ENCODE results near the gene USP5.
A peak's percentile ranks its signal among the peaks of the same experiment; 100 is the strongest.
"Not testable (repeated sequence)": the region's sequence is repeated elsewhere in the genome, so short reads cannot be mapped to it uniquely, and the experiment has no call there.

Gene USP5

DNA sequence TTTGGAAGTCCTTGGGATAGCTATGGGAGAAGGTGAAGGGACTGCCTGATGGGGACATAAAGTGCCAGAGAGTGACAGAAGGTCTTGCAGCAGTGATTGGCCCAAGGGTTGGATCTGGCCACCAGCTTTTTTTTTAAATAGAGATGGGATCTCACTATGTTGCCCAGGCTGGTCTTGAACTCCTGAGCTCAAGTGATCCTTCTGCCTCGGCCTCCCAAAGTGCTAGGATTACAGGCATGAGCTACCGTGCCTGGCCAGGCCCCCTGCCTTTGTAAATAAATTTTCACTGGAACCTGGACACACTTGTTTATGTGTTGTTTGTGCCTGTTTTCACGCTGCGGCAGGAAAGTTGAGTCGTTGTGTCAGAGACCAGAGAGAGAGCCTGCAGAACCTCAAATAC, 13.4 kb downstream of the USP5 start:
- DNase-seq (ENCODE audit: low read depth): not testable (repeated sequence)

DNA sequence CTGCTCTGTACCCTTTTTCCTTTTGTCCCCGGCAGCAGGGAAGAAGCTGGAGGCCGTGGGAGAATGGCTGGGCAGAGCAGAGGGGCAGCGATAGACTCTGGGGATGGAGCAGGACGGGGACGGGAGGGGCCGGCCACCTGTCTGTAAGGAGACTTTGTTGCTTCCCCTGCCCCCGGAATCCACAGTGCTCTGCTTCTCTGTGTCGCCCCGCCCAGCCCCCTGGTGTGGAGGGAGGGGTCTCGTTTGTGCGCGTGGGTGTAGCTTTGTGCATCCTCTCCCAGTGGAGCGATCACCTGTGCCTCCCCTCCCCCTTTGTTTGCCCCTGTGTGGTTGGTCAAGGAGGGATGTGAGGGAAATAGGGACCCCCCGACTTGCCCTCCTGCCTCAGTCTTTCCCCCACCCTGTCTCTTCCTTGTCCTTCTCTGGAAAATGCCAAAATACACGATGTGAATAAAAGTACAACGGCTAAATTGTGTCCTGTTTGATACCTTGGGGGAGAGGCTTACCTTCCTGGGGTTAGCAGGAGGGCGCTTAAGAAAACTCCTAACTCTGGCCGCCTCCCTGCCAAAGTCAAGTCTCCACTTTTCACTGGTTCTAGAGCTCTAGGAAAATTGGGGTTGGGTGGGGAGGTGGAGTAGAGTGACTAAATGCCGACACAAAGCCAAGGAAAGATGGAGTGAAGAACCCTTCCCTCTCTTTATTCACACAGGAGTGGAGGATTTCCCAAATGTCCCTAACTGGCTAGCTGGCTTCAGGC, 14.4 kb downstream of the USP5 start:
- DNase-seq (ENCODE audit: low read depth): no peak

DNA sequence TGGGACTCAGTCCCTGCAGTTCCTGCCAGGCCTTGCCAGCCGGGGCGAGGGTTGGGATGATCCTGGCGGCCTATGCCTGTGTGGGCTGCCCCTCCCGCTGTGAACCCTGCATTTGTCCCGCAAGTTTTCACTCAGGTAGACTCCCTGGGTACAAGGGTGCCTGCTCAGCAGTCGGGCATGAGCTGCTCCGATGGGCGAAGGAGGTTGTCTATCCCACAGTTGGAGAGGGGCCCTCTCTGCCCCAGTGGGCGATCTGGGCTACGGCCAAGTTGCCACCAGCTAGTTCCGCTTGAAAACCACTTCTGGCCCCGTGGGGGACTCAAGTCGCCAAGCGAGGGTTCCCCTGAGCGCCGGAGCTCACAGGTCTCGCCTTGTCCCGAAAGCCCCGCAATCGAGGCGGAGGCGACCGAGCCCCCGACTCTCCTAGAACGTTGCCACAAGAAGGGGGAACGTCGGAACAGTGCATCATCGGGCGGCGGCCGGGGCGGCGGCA, 15.0 kb downstream of the USP5 start:
- no peak for DNase-seq (ENCODE audit: low read depth)

DNA sequence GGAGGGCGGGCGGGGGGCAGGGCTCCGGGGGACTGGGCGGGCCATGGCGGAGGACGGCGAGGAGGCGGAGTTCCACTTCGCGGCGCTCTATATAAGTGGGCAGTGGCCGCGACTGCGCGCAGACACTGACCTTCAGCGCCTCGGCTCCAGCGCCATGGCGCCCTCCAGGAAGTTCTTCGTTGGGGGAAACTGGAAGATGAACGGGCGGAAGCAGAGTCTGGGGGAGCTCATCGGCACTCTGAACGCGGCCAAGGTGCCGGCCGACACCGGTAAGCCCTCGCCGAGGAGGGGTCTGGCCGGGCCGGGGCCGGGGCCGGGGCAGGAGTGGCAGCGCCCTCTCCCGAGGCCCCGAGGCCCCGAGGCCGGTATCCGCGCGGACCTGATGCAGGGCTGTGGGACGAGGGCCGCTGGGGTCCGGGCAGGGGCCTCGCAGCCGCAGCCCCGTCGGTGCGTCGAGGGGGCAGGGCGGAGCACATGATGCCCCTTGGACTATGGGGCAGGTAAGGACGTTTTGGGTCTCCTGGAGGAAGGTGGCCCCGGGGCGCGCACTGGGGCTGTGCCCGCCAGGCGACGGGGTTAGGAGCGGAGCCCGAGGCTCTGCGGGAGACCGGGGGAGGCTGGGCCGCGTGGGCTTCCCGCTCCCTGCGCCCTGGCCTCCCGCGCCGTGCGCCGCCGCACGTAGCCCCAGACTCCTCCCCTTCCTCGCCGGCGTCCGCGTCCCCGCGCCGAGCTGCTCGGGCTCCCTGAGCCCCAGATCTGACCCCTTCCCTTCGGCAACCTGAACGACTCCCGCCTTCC, 15.7 kb downstream of the USP5 start, which contains the start of gene TPI1:
TPI1 (plus strand) TSS at position 119 of the 798 bp plus-strand sequence; CDS start at position 155, 36 bp downstream.
- peak; percentile 88 for DNase-seq (ENCODE audit: low read depth)

DNA sequence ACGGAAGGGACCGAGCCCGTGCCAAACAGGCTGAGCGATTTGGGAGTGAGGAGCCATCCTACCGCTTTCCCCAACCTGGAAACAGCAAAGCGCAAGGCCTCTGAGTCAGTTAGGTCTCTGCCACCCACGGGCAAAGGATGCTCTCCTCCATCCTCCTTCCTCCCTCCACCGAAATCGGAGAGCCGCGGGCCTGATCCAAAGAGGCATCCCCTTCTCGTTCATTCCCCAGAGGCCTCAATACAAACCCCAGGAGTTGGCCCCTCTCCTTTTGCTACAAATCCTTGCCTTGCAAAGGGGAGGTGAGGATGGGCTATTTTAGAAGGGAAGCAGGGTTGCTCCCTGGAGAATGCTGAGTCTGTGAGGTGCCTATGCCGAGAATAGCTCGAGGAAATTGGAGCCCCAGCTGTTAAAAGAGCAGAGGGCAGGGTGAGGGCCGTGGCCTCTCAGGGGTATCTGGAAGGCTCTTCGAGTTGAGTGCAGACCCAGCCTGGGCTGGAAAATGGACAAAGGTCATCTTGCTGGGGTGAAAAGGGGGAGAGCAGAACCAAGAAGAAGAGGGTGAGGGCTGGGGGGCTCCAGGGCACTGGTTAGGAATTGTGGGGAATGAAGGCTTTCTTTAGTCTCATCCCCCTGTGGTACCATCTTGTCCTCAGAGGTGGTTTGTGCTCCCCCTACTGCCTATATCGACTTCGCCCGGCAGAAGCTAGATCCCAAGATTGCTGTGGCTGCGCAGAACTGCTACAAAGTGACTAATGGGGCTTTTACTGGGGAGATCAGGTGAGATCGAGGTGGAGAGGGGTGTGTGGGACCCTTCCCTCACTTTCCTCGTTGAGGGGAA, 16.5 kb downstream of the USP5 start:
- DNase-seq (ENCODE audit: low read depth): peak; percentile 56

DNA sequence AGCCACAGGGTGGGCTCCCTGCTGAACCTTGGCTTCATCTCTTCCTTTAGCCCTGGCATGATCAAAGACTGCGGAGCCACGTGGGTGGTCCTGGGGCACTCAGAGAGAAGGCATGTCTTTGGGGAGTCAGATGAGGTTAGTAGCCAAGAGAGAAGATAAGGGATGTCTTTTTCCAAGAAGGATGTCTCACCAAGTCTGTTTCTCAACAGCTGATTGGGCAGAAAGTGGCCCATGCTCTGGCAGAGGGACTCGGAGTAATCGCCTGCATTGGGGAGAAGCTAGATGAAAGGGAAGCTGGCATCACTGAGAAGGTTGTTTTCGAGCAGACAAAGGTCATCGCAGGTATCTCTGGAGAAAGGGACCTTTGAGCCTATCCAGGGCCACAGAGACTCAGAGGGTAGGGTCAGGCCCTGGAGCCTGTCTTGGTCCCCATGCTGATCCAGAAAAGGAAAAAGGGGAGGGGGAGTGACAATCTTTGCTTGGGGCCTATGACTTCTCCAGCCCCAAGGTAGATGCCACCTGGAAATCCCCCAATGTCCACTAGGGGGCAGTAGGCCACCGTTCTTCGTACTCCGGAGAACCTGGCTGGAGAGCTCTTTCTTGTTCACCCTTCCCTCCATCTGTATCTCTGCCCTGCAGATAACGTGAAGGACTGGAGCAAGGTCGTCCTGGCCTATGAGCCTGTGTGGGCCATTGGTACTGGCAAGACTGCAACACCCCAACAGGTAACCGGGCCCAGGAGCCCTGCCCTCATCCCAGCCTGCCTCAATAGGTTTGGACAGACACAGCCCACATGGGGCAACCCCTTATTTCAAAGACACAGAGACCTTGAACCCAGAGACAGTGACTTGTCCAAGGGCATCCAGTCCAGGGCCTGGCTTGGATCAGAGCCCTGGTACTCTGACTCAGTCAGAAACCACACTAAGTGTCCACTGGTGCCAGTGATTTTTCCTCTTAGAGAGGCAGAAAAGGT, 17.4 kb downstream of the USP5 start:
- DNase-seq (ENCODE audit: low read depth): peak; percentile 84

DNA sequence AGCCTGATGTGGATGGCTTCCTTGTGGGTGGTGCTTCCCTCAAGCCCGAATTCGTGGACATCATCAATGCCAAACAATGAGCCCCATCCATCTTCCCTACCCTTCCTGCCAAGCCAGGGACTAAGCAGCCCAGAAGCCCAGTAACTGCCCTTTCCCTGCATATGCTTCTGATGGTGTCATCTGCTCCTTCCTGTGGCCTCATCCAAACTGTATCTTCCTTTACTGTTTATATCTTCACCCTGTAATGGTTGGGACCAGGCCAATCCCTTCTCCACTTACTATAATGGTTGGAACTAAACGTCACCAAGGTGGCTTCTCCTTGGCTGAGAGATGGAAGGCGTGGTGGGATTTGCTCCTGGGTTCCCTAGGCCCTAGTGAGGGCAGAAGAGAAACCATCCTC, 18.4 kb downstream of the USP5 start:
- DNase-seq (ENCODE audit: low read depth): peak; percentile 27

DNA sequence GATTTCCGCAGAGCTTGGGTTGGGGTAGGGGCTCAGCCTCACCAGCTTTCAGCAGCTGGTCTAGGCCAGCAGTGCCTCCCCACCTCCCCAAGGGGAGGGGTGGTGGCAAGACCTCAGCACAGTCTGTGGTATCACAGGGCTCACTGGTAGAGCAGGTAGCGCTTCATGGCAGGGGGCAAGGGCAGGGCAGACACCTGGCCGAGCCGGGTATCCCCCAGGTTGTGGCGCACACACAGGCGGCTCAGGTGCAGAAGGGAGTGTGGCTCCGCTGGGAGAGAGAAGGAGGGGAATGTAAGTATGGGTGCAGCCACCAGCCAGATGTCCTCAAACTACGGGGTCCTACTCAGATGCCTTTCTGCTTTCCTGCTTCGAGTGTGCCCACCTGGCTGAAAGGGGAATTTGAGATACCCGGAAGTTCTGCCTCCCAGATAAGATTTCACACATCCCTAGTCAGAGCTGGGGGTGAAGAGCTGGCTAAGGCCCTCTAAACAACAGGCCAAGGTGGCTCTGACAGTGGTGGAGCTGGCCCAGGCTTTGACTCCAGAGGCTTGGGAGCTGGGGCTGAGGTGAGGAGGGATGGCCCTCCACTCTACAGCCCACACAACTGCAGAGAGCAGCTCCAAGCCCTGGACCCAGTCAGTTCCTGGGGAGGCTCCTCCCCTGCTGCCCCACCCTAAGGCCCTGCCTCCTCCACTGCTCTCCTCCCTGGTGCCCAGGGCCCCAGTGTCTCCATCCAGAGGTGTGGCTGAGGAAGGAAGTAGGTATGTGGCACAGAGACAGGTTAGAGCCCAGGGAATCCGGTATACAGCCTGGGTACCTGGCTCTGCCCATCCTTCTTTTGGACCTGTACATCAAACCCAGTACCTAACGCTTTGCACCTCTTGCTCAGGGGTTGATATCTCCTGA, 19.4 kb downstream of the USP5 start:
- peak; percentile 69 for DNase-seq (ENCODE audit: low read depth)

DNA sequence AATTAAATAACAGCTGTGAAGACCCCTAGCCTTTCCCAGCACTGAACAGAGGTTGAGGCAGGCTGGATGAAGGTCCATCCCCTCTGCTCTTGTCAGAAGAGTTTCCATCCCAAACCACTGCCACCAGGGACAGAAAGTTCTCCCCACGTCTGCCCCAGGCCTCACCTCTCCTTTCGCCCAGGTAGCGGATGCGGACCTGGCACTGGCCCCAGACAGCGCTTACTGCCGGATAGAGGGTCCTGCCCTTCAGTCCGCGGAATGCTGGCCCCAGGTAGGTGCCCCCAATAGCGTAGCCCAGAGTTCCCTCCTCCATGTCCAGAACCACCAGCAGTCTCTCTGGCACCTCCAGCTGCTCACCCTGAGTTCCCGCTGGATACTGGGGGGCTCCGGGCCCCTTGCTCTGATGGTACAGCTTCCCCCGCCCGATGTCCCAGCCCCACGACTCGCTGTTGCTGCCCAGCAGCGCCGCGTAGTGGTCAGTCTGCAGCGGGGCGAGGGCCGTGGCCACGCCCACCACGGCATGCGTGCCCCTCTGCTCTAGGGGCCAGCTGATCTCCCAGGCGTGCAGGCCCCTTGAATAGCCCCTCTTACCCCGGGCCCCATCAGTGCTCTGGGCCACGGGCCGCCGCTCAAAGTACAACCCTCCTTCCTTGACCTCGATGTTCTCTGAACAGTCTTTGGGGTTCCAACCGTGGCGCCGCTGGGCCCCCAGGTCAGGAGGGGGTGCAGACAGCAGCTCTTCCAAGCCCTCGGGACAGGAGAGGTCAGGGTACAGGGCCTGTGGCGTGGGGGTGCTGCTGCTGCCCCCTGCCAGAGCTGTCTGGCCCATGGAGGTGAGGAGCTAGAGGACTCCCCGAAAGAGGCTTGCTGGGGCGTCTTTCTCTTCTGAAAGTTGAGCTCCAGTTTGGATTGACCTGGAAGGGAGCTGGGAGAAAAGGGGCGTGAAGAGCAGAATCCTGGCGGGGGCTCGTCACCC, 20.4 kb downstream of the USP5 start:
- DNase-seq (ENCODE audit: low read depth): peak; percentile 86

DNA sequence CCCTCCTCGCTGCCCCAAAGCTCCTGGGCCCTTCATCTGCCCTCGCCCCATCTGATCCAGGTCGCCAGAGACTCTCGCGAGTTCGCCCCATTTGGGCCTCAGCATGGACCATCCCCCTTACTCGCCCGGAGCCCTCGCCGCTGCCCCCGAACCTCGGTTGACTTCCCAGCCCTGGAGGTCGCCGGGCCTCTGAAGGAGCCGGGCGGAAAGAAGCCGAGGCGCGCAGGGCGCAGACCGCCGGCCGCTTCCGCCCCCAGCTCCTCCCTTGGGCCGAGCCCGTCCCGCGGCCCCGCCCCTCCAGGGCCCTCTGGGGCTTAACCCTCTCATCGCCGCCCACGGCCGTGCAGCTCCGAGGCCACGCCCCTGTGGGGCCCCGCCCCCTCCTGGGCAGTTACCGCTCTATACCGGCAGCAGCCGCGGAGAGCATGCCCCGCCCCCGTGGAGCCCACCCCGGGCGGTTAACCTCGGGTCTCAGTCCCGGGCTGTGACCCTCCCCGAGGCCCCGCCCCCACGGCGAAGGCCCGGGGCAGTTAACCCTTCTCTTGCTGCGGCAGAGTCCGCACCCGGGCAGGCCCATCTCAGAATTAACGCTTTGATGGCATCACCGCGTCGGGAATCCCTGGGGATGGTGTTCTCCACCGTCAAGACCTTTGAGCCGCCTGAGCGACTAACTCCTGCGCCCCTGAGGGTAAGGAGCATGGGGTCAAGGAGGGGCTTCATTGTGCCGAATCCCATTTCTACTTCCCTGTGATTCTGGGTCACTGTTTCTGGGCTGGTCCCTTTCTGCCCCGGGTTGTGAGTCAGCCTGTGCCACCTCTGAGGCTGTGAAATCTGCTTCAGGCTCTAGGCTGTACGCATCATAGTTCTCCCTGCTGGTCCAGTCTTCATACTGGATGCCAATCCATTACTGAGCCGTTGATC, 21.4 kb downstream of the USP5 start, which contains the start of gene SPSB2:
SPSB2 (minus strand) TSS at position 210 of the 921 bp plus-strand sequence. CDS start 402 bp downstream, outside the sequence.
- DNase-seq (ENCODE audit: low read depth): peak; percentile 97

DNA sequence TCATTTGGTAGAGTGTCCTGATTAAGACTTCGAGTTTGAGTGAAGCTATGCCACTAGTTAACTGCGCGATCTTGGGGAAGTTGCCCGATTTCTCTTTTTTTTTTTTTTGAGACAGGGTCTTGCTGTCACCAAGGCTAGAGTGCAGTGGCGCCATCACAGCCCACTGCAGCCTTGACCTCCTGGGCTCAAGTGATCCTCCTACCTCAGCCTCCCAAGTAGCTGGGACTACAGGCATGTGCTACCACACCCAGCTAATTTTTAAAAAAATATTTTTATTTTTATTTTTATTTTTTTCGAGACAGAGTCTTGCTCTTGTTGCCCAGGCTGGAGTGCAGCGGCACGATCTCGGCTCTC, 22.0 kb downstream of the USP5 start:
- DNase-seq (ENCODE audit: low read depth): not testable (repeated sequence)

DNA sequence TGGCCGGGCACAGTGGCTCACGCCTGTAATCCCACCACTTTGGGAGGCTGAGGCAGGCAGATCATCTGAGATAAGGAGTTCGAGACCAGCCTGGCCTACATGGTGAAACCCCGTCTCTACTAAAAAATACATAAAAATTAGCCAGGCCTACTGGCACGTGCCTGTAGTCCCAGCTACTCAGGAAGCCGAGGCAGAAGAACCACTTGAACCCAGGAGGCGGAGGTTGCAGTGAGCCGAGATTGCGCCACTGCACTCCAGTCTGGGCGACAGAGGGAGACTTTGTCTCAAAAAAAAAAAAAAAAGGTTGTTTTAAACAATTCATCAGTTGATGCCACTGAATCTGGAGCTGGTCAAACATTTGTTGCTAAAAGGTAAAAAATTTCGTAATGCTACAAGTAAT, 27.9 kb downstream of the USP5 start:
- not testable (repeated sequence) for DNase-seq (ENCODE audit: low read depth)

DNA sequence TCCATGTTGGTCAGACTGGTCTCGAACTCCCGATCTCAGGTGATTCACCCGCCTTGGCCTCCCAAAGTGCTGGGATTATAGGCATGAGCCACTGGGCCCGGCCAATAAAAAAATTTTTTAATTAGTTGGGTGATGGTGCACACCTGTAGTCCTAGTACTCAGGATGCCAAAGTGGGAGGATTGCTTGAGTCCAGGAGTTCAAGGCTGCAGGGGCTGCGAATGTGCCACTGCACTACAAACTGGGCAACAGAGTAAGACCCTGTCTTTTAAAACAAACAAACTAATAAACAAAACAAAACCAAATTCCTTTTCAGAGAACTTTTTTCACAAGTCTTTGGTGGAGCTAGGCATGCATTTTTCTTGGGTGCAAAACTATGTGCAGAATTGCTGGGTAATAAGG, 31.3 kb downstream of the USP5 start:
- no peak for DNase-seq (ENCODE audit: low read depth)

DNA sequence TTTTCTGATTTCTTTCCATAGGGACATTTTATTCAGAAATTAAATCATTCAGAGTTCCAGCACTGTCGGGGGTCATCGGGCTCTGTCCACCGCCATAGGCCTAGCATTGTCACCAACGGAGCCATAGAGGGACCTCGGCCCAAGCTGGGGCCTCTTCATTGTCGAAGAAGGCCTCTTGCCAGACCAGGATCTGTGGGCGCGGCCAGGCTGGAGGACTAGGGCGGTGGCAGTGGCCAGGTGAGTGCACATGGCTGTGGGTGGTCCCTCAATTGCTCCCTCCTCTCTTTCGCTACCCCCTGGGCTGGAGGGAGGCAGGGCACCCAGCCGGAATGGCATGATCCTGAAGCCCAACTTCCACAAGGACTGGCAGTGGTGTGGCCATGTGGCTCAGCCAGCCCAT, 31.7 kb downstream of the USP5 start:
- DNase-seq (ENCODE audit: low read depth): no peak

DNA sequence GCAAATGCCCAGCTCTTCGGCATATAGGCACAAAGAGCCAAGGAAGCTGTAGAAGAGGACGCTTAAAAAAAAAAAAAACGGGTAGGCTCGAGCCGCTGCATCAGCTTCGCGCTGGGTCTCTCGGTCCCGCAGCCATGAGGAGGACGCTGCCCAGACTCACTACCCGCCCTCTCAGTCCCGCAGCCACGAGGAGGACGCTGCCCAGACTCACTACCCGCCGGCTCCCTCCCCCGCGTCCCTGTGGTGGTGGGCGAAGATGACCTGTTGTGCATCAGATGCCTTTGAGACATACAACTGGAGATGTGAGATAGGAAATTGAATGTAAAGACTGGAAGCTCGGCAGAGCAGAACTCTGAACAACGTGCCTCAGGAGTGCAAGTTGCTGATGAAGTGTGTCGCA, 32.6 kb downstream of the USP5 start:
- no peak for DNase-seq (ENCODE audit: low read depth)

DNA sequence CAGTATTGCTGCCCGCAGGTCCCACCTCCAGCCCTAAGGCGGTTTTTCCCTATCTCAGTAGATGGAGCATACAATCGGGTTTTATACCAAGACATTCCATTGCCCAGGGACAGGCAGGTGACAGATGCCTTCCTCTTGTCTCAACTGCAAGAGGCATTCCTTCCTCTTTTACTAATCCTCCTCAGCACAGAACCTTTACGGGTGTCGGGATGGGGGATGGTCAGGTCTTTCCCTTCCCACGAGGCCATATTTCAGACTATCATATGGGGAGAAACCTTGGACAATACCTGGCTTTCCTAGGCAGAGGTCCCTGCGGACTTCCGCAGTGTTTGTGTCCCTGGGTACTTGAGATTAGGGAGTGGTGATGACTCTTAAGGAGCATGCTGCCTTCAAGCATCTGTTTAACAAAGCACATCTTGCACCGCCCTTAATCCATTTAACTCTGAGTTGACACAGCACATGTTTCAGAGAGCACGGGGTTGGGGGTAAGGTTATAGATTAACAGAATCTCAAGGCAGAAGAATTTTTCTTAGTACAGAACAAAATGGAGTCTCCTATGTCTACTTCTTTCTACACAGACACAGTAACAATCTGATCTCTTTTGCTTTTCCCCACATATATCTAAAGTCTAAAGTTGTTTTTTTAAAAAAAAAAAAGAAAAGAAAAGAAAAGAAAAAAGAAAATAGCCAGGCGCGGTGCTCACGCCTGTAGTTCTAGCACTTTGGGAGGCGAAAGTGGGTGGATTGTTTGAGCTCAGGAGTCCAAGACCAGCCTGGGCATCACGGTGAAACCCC, 34.5 kb downstream of the USP5 start:
- DNase-seq (ENCODE audit: low read depth): not testable (repeated sequence)

DNA sequence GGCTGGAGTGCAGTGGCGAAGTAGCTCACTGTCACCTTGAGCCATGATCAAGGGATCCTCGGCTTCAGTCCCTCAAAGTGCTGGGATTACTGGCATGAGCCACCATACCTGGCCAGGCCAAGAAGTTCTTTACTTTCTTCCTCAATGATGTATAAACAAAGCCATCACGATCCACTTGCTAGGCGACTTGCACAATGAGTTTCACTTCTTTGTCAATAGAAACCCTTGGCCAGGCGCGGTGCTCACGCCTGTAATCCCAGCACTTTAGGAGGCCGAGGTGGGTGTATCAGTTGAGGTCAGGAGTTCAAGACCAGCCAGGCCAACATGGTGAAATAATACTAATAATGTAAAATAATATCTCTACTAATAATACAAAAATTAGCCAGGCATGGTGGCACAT, 35.5 kb downstream of the USP5 start:
- DNase-seq (ENCODE audit: low read depth): no peak

All from ELR (cell line).